SK-N-SH treated with all-trans-retinoic acid at 6 μM for 48 hours (cell line): Measurements from ENCODE around the gene VOPP1.

Source experiments
- ATAC-seq: fragments of 200-7000 bp; cut with Tn5 transposase; 3 replicates; pipeline ENCODE4 v1.9.1; 2020; ENCODE audit warnings: mild to moderate bottlenecking, moderate library complexity
- BACH2 ChIP-seq: fragments of 250-450 bp; sonication (Bioruptor Pico); IDR thresholded peaks from 2 replicates; pipeline ENCODE4 v1.9.0; 2021; ENCODE audit warnings: mild to moderate bottlenecking, borderline replicate concordance
- CSDC2 ChIP-seq: fragments of 250-450 bp; sonication (Bioruptor Pico); IDR thresholded peaks from 2 replicates; pipeline ENCODE4 v1.5.0; 2020; ENCODE audit warnings: mild to moderate bottlenecking, moderate library complexity
- GLIS3 ChIP-seq: fragments of 250-450 bp; sonication (Bioruptor Pico); IDR thresholded peaks from 2 replicates; pipeline ENCODE4 v1.5.0; 2020; ENCODE audit warnings: mild to moderate bottlenecking, moderate library complexity
- ISL1 ChIP-seq: fragments of 250-450 bp; sonication (Bioruptor Pico); IDR thresholded peaks from 2 replicates; pipeline ENCODE4 v2.1.2; 2022; ENCODE audit warnings: mild to moderate bottlenecking, moderate library complexity
- OSR1 ChIP-seq: fragments of 250-450 bp; sonication (Bioruptor Pico); IDR thresholded peaks from 2 replicates; pipeline ENCODE4 v1.8.0; 2022; ENCODE audit warnings: moderate library complexity, mild to moderate bottlenecking, inconsistent platforms
- RARB ChIP-seq: fragments of 250-450 bp; sonication (Bioruptor Pico); IDR thresholded peaks from 2 replicates; pipeline ENCODE4 v1.8.0; 2021; ENCODE audit warnings: mild to moderate bottlenecking, moderate library complexity
- SNAI2 ChIP-seq: fragments of 250-450 bp; sonication (Bioruptor Pico); IDR thresholded peaks from 2 replicates; pipeline ENCODE4 v1.5.0; 2020; ENCODE audit warnings: mild to moderate bottlenecking, moderate library complexity
- TCF4 ChIP-seq: fragments of 250-450 bp; sonication (Bioruptor Pico); IDR thresholded peaks from 2 replicates; pipeline ENCODE4 v1.8.0; 2021; ENCODE audit warnings: mild to moderate bottlenecking, moderate library complexity, borderline replicate concordance
- TOX ChIP-seq: fragments of 250-450 bp; sonication (Bioruptor Pico); IDR thresholded peaks from 2 replicates; pipeline ENCODE4 v1.8.0; 2021; ENCODE audit warnings: mild to moderate bottlenecking, moderate library complexity, borderline replicate concordance
- ZC3H10 ChIP-seq: fragments of 250-450 bp; sonication (Bioruptor Pico); IDR thresholded peaks from 2 replicates; pipeline ENCODE4 v1.5.1; 2021; ENCODE audit warnings: mild to moderate bottlenecking, moderate library complexity
- ZFP3 ChIP-seq: fragments of 250-450 bp; sonication (Bioruptor Pico); IDR thresholded peaks from 2 replicates; pipeline ENCODE4 v1.5.0; 2020; ENCODE audit warnings: mild to moderate bottlenecking, moderate library complexity
- ZFP30 ChIP-seq: fragments of 450-650 bp; formaldehyde crosslinking; IDR thresholded peaks from 2 replicates; pipeline ENCODE4 v1.5.0; 2022; ENCODE audit warnings: mild to moderate bottlenecking, moderate library complexity
- ZNF565 ChIP-seq: fragments of 450-650 bp; formaldehyde crosslinking; conservative IDR thresholded peaks from 2 replicates; pipeline ENCODE4 v1.5.0; 2020; ENCODE audit warnings: low read depth, mild to moderate bottlenecking, moderate library complexity
- ZNF70 ChIP-seq: fragments of 450-650 bp; formaldehyde crosslinking; IDR thresholded peaks from 2 replicates; pipeline ENCODE4 v1.5.0; 2020; ENCODE audit warnings: mild to moderate bottlenecking, moderate library complexity
- ZNF8 ChIP-seq: fragments of 450-650 bp; formaldehyde crosslinking; IDR thresholded peaks from 2 replicates; pipeline ENCODE4 v1.5.0; 2020; ENCODE audit warnings: mild to moderate bottlenecking, moderate library complexity
- TF ChIP-seq, protein P1 (sequence below): fragments of 250-450 bp; sonication (Bioruptor Pico); IDR thresholded peaks from 2 replicates; pipeline ENCODE4 v1.5.1; 2020; ENCODE audit warnings: low read depth, mild to moderate bottlenecking, moderate library complexity
- TF ChIP-seq, protein P2 (sequence below): fragments of 250-450 bp; sonication (Bioruptor Pico); IDR thresholded peaks from 2 replicates; pipeline ENCODE4 v1.5.0; 2020; ENCODE audit warnings: mild to moderate bottlenecking, moderate library complexity
- TF ChIP-seq, protein P3 (sequence below): fragments of 250-450 bp; sonication (Bioruptor Pico); IDR thresholded peaks from 2 replicates; pipeline ENCODE4 v1.8.0; 2021; ENCODE audit warnings: low read depth, mild to moderate bottlenecking, moderate library complexity, borderline replicate concordance
- TF ChIP-seq, protein P4 (sequence below): fragments of 250-450 bp; sonication (Bioruptor Pico); IDR thresholded peaks from 2 replicates; pipeline ENCODE4 v1.8.0; 2020; ENCODE audit warnings: mild to moderate bottlenecking, moderate library complexity, borderline replicate concordance

The VOPP1 gene

GRCh38 chr7:55555160-55555559 lies 17.1 kb downstream of the VOPP1 start:
- no peak for TF ChIP-seq ISL1 (CRISPR knock-in tag)
- no peak for TF ChIP-seq ZNF8 (CRISPR knock-in tag)
- TF ChIP-seq, protein P1, sequence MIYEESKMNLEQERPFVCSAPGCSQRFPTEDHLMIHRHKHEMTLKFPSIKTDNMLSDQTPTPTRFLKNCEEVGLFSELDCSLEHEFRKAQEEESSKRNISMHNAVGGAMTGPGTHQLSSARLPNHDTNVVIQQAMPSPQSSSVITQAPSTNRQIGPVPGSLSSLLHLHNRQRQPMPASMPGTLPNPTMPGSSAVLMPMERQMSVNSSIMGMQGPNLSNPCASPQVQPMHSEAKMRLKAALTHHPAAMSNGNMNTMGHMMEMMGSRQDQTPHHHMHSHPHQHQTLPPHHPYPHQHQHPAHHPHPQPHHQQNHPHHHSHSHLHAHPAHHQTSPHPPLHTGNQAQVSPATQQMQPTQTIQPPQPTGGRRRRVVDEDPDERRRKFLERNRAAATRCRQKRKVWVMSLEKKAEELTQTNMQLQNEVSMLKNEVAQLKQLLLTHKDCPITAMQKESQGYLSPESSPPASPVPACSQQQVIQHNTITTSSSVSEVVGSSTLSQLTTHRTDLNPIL (CRISPR knock-in tag): no peak
- TF ChIP-seq, protein P2, sequence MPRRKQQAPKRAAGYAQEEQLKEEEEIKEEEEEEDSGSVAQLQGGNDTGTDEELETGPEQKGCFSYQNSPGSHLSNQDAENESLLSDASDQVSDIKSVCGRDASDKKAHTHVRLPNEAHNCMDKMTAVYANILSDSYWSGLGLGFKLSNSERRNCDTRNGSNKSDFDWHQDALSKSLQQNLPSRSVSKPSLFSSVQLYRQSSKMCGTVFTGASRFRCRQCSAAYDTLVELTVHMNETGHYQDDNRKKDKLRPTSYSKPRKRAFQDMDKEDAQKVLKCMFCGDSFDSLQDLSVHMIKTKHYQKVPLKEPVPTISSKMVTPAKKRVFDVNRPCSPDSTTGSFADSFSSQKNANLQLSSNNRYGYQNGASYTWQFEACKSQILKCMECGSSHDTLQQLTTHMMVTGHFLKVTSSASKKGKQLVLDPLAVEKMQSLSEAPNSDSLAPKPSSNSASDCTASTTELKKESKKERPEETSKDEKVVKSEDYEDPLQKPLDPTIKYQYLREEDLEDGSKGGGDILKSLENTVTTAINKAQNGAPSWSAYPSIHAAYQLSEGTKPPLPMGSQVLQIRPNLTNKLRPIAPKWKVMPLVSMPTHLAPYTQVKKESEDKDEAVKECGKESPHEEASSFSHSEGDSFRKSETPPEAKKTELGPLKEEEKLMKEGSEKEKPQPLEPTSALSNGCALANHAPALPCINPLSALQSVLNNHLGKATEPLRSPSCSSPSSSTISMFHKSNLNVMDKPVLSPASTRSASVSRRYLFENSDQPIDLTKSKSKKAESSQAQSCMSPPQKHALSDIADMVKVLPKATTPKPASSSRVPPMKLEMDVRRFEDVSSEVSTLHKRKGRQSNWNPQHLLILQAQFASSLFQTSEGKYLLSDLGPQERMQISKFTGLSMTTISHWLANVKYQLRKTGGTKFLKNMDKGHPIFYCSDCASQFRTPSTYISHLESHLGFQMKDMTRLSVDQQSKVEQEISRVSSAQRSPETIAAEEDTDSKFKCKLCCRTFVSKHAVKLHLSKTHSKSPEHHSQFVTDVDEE: no peak
- no peak for TF ChIP-seq ZNF70 (CRISPR knock-in tag)
- TF ChIP-seq ZFP30 (CRISPR knock-in tag): no peak
- no peak for TF ChIP-seq ZC3H10 (CRISPR knock-in tag)
- TF ChIP-seq CSDC2: no peak
- no peak for TF ChIP-seq TCF4 (CRISPR knock-in tag)
- no peak for TF ChIP-seq BACH2
- no peak for TF ChIP-seq SNAI2 (CRISPR knock-in tag)
- TF ChIP-seq OSR1 (CRISPR knock-in tag): no peak
- ATAC-seq: no peak

DNA sequence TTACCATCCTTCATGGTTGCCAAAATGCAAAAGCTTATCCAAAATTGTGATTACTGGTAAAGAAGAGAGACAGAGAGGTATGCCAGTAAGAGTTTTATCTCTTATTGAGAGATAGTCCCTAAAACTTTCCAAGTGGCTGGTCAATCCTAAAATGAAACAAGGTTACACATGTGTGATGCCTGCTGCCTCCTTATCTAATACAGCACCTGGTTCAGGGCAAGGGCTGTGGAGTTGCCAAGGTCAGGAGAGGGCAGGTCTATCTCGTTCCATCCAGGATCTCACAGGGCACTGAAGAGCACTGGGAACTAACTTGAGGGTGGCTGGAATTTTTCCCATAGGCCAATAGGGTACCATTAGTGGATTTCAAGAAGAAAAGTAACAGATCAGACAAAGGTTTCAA lies 18.3 kb downstream of the VOPP1 start:
- TF ChIP-seq, protein P1 (CRISPR knock-in tag): no peak
- no peak for TF ChIP-seq ZC3H10 (CRISPR knock-in tag)
- no peak for TF ChIP-seq TOX (CRISPR knock-in tag)
- TF ChIP-seq, protein P3, sequence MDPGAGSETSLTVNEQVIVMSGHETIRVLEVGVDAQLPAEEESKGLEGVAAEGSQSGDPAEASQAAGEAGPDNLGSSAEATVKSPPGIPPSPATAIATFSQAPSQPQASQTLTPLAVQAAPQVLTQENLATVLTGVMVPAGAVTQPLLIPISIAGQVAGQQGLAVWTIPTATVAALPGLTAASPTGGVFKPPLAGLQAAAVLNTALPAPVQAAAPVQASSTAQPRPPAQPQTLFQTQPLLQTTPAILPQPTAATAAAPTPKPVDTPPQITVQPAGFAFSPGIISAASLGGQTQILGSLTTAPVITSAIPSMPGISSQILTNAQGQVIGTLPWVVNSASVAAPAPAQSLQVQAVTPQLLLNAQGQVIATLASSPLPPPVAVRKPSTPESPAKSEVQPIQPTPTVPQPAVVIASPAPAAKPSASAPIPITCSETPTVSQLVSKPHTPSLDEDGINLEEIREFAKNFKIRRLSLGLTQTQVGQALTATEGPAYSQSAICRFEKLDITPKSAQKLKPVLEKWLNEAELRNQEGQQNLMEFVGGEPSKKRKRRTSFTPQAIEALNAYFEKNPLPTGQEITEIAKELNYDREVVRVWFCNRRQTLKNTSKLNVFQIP: no peak
- TF ChIP-seq SNAI2 (CRISPR knock-in tag): no peak
- TF ChIP-seq, protein P4, sequence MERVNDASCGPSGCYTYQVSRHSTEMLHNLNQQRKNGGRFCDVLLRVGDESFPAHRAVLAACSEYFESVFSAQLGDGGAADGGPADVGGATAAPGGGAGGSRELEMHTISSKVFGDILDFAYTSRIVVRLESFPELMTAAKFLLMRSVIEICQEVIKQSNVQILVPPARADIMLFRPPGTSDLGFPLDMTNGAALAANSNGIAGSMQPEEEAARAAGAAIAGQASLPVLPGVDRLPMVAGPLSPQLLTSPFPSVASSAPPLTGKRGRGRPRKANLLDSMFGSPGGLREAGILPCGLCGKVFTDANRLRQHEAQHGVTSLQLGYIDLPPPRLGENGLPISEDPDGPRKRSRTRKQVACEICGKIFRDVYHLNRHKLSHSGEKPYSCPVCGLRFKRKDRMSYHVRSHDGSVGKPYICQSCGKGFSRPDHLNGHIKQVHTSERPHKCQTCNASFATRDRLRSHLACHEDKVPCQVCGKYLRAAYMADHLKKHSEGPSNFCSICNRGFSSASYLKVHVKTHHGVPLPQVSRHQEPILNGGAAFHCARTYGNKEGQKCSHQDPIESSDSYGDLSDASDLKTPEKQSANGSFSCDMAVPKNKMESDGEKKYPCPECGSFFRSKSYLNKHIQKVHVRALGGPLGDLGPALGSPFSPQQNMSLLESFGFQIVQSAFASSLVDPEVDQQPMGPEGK (CRISPR knock-in tag): no peak
- no peak for TF ChIP-seq ZNF565 (CRISPR knock-in tag)
- TF ChIP-seq TCF4 (CRISPR knock-in tag): no peak
- no peak for TF ChIP-seq BACH2
- TF ChIP-seq ZFP3: no peak
- TF ChIP-seq GLIS3 (CRISPR knock-in tag): no peak
- TF ChIP-seq ZNF70 (CRISPR knock-in tag): no peak
- TF ChIP-seq, protein P2: no peak
- TF ChIP-seq RARB: no peak
- no peak for TF ChIP-seq OSR1 (CRISPR knock-in tag)
- TF ChIP-seq ZFP30 (CRISPR knock-in tag): no peak
- ATAC-seq: no peak
